Right renal pelvis (tissue), 4 donors: ENCODE data around the gene DYNAP. TPM values are rescaled to one million over a fixed set of nuclear protein-coding genes. Genes with fewer than 3 reads are reported as not detected.

Experiments
- DNase-seq, 4 donors: peaks; one replicate each; pipeline ENCODE4 v3.0.0-alpha.2; 2013; ENCODE audit warnings: low read depth in 4 of 4, low spot score in 3 of 4, missing footprints in 1 of 4
- polyA plus RNA-seq, 4 donors: library from polyadenylated mRNA; unstranded; fragments of 120-200 nt; gene quantifications; one replicate each; pipeline ENCODE4 v1.2.1, GENCODE V29; 2013; ENCODE audit not compliant: insufficient read length in 4 of 4

DYNAP gene
- polyA plus RNA-seq, 4 donors = 0.04 TPM; not detected in 3

GRCh38 chr18:54630963-54631362, 39.9 kb downstream of the DYNAP start:
- no peak for DNase-seq

- DNase-seq = no peak
Measured at GRCh38 chr18:54636217-54636616, 45.2 kb downstream of the DYNAP start.

- no peak for DNase-seq
Measured at GRCh38 chr18:54641734-54642133, 50.7 kb downstream of the DYNAP start.

- DNase-seq = peak in 3 of 4 donors; percentile 8 to 23 (median 16)
Measured at GRCh38 chr18:54647176-54647575, 56.1 kb downstream of the DYNAP start.

Other genes starting within 250 kb of the DYNAP start
- gene STARD6, start 233.4 kb upstream of the DYNAP start, polyA plus RNA-seq = under 1 TPM; 0.19 to 0.35 (median 0.22) TPM
- 10 to 100 TPM; 10.4 to 12.8 (median 11.6) TPM for gene C18orf54, start 233.3 kb upstream of the DYNAP start, polyA plus RNA-seq
- gene RAB27B, start 237.2 kb downstream of the DYNAP start, polyA plus RNA-seq = 1 to 10 TPM; 4.1 to 6.8 (median 5.0) TPM